DMS79 (cell line): ENCODE data around the gene DHRS7B.
"Not testable (repeated sequence)": the region's sequence is repeated elsewhere in the genome, so short reads cannot be mapped to it uniquely, and the experiment has no call there.

Experiments used
- DNase-seq: peaks from one replicate; lab custom pipeline; 2025; lab: John Stamatoyannopoulos, UW

Gene DHRS7B

DNA sequence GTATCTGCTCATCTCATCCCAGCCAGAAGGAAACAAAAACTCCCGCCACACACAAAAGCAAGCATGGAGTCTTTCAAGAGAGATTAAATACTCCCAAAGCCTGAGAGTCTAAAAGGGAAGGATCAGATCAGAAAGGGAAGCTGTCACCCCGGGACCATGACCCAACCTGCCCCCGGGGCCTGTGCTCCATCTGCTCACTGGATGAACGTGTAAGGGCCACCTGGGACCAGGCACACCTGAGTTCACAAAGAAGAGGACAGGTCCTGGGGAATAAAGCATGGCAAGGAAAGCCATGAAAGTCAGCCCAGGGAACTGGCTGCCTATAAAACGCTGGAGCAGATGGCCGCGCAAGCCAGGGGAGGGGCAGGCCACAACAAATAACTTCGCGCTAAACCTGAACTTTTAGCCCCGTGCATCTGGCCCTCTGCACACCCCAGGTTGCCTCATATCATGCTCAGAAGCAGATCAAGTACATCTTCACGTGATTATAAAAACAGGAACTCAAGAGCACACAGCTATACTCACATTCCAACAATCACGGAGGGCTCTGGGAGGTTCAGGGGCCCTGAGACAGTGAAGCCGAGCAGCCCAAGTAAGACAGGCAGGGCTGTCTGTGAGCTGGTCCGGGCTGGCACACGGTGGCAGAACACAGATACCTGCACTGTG, 83.8 kb downstream of the DHRS7B start:
- peak; percentile 22 for DNase-seq

DNA sequence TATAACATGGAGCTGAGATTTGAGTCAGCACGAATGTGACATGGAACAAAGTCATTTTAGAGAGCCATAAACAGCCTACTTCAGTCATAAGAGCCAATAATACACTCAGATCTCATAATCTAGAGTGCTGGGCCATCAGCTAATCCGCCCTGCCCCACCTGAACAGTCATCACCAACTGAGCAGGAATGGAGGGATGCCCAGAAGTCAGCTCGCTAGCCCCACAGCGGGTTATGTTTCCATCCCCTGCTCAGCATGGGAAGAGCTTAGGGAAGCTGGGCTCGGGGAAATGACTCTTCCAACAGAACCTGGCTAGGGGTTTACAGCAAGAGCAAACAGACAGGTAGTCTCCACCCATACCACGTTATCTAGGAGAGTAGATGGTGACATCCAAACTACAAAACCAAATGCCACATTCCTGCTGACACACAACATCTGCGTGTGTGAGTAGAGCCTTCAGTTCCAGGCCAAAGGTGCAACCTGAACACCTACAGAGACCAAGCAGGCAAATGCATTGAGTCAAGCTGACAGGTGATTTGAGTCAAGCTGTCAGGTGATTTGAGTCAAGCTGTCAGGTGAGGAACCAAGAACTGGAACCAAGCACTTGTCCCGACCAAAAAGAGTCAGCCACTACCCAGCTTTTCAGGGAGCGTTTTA, 85.2 kb downstream of the DHRS7B start:
- DNase-seq: no peak

GRCh38 chr17:21212826-21213637, 86.3 kb downstream of the DHRS7B start:
- no peak for DNase-seq

DNA sequence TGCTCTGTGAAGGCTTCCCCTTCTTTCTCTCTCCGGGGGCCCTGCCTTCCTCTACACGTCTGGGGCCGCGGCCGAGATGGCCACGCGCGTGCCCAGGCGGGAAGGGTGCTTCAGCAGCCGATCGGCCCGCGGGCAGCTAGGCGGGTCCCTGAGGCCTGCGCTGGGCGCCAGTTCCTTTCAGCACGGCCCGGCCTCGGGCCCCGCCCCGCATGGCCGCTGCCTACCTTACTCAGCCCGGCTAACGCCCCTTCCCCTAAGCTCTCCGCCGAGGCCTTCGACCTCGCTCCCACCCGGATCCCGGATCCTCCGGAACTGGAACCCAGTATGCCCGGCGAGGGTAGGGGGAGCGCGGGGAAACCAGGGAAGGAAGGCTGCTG, 86.9 kb downstream of the DHRS7B start:
- no peak for DNase-seq

DNA sequence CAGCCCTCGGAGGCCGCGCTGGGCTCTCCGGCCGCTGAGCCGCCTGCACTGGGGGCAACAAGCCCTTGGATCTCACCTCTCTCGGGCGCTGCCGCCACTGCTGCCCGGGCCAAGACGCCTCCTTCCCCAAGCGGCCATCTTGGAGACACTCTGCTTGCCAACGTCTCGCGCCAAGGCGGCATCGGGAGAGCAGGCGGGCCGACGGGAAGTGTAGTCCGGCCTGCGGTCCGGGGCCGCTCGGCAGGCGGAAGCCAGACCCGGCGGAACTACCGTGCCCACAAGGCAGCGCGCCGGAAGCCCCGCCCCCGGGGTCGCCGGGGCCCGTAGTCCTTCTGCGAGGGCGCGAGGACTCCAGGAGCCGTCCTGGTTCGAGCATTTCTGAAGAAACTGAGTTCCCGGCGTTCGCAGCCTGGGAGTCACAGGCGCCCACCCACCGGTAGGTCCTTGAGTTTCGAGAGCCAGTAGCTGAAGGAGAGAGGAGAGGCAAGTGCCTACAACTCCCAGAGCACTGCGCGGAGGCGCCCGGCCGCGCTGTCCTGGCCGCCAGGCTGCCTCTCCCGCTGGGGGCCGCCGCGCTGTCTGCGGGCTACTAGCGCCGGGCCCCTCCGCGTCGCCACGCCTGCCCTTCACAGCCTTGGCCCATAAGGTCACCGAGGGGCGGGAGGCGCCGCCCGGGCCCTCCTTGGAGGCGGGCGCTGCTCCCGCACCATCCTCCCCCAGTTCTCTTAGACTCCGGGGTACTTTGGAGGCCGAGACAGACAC, 87.4 kb downstream of the DHRS7B start, which contains the start of gene TMEM11:
TMEM11 (minus strand) TSS at position 147 of the 762 bp plus-strand sequence; CDS start at position 138, 9 bp downstream.
- peak; percentile 75 for DNase-seq

DNA sequence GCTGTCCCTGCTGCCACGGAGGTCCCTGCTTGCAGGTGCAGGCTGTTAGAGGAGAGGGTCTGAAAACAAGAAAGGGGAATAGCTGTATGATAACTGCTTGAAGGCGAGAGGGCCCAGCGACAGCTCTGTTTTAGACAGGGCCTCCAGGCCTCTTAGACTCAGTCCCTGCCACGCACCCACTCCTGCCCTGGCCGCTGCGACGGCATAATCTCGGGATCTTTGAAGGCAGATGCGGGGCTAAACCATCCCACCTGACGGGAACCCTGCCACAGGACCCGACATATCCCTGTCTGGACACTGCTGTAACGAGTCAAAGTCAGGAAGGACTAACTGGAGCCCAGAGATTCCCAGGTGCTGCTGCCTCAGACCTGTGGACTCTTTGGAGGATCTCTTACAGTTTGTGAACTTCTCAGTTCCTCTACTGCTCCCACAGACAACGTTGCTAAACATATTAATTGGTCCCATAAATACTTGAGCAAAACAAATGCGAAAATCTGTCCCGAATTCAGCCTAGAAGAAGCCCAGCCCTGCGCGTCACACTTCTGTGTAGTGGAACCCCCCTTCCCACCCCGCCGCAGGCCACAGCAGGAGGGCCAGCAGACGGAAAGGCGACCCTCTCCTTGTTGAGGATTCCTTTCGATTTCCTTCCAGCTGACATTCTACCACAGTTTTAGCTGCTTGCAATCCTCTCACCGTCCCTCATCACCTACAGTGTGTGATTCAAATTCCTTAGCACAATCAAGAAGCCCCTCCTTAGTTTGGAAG, 88.2 kb downstream of the DHRS7B start:
- no peak for DNase-seq

DNA sequence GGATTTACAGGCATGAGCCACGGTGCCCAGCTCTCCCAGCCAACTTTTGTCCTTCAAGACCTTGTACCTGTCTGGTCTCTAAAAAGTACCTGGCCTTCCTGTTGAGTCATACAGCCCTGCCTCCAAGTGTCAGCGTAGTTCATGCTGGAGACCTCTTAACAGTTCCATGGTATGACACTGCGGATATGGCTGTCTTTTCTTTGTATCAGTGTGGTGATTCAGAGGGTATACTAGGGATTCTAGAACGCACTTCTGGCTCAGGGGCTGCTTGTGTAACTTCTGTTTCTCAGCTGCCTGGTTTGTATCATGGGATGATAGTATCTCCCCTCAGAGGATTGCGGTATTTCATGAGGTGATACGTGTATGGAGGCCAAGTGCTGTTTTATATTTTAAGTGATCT, 89.2 kb downstream of the DHRS7B start:
- DNase-seq: no peak

DNA sequence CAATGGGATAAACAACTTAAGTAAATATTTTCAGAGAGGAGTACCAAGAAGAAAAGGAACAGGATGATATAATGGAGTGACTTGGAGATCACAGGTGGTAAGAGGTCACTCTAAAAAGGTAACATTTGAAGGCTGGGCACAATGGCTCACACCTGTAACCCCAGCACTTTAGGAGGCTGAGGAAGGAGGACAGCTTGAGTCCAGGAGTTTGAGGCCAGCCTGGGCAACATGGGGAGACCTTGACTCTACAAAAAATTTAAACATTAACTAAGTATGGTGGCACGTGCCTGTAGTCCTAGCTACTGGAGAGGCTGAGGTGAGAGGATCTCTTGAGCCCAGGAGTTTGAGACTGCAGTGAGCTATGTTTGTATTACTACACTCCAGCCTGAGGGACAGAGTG, 90.6 kb downstream of the DHRS7B start:
- no peak for DNase-seq

DNA sequence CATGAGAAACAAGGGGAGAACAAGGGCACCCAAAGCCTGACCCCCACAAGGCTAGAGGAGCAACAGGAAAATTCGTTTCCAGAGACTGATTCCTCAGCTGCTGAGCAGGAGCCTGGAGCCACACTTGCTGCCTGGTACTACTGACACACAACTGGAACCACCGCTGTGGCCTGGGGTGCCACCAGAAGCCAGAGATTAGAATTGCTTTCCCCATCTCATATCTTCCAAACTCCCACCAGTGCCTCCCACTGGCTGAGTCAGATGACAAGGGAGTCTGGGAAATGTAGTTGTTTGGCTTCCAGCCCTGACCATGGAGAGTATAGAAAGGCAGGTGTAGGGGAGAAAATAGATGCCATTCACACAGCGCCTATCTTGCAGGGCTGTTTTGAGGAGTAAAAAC, 91.3 kb downstream of the DHRS7B start:
- DNase-seq: no peak

- DNase-seq: no peak
Observed at GRCh38 chr17:21218831-21219380, 92.1 kb downstream of the DHRS7B start.

- no peak for DNase-seq
Observed at GRCh38 chr17:21223086-21223485, 96.3 kb downstream of the DHRS7B start.

- not testable (repeated sequence) for DNase-seq
Observed at GRCh38 chr17:21227277-21227676, 100.5 kb downstream of the DHRS7B start.

DNA sequence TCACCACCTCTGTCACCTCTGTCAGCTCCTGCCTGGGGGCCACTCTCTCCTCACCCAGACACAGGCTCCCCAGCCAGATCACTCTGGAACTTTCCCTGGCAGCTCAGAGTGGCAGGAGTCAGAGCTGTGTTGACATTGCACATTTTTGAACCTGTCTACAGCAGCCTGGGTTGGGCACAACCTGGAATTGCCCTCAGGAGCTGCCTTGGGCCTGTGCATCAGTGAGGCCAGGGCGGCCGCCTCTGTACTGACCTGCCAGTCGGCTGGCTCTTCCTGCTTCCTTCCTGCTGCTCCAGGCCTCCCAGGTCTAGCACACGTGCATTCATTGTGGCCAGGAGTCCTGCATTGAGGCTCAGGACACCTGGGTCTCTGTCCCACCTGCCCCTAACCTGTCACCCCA, 101.3 kb downstream of the DHRS7B start:
- DNase-seq: no peak

- no peak for DNase-seq
Observed at GRCh38 chr17:21228845-21229244, 102.1 kb downstream of the DHRS7B start.

GRCh38 chr17:21231533-21231932, 104.8 kb downstream of the DHRS7B start:
- no peak for DNase-seq

DNA sequence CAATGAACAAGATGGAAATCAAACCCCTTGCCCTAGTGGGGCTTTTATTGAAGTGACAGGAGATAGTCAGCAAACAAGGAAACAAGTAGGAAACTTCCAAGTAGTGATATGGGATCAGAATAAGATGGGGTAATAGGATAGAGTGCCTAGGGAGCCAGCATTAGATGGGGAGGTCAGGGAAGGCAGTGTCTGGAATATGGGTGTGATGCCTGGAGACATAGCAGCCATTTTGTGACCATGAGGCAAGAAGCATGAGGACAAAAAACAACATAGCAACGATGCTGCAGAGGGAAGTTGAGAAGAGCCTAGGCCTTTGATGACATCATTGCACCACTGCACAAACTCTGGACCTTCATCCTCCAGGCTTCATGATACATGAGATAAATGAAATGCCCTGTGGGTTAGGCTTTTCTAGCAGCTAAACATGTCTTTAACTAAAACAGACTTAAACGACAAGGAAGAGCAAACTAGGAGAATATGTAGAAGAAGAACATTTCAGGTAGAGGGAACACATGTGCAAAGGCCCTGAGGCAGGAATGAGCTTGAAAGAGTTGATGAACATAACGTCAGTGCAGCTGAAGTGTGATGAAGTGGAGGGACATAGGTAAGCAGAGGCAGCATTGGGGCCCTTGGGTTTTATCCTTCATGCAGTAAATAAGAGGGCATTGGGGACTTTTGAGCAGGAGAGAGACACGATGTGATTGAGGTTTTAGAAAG, 105.4 kb downstream of the DHRS7B start:
- DNase-seq: no peak

- no peak for DNase-seq
Observed at GRCh38 chr17:21233581-21234347, 107.0 kb downstream of the DHRS7B start.

DNA sequence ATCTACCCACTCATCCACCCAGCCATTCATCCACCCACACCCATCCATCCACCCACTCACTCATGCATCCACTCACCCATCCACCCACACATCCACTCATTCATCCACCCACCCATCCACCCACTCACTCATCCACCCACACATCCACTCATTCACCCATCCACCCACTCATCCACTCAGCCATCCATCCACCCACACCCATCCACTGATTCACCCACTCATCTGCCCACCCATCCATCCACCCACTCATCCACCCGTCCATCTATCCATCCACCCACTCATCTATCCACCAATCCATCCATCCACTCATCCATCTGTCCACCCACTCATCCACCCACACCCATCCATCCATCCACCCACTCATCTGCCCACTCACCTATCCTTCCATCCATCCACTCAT, 109.2 kb downstream of the DHRS7B start:
- DNase-seq: no peak

- DNase-seq: no peak
Observed at GRCh38 chr17:21239680-21240368, 113.1 kb downstream of the DHRS7B start.
